NCI-H187 treated with DMSO at 0.1 percent for 48 hours (cell line): ENCODE measurements around the gene YPEL1.
"Not testable (repeated sequence)": the region's sequence is repeated elsewhere in the genome, so short reads cannot be mapped to it uniquely, and the experiment has no call there.

Experiments
- DNase-seq: peaks from one replicate; lab custom pipeline; 2025; lab: John Stamatoyannopoulos, UW

Gene YPEL1

GRCh38 chr22:21753374-21754111 is 17.9 kb upstream of the YPEL1 start:
- no peak for DNase-seq

- DNase-seq: no peak
These were observed 16.7 kb upstream of the YPEL1 start for GRCh38 chr22:21752276-21752675.

GRCh38 chr22:21745948-21746347 is 10.4 kb upstream of the YPEL1 start:
- no peak for DNase-seq

GRCh38 chr22:21744917-21745316 is 9.3 kb upstream of the YPEL1 start:
- DNase-seq: not testable (repeated sequence)

- no peak for DNase-seq
These were observed 6.2 kb upstream of the YPEL1 start for GRCh38 chr22:21741790-21742189.

- DNase-seq: no peak
These were observed 5.5 kb upstream of the YPEL1 start for GRCh38 chr22:21741059-21741458.

GRCh38 chr22:21739828-21740377 is 4.3 kb upstream of the YPEL1 start:
- DNase-seq: no peak

GRCh38 chr22:21738966-21739365 is 3.4 kb upstream of the YPEL1 start:
- no peak for DNase-seq

GRCh38 chr22:21738081-21738480 is 2.5 kb upstream of the YPEL1 start:
- no peak for DNase-seq

- no peak for DNase-seq
These were observed 1.4 kb upstream of the YPEL1 start for GRCh38 chr22:21736948-21737347.

GRCh38 chr22:21736084-21736642 is 569 bp upstream of the YPEL1 start:
- no peak for DNase-seq

- DNase-seq: no peak
These were observed 924 bp downstream of the YPEL1 start for GRCh38 chr22:21734540-21735199.

- no peak for DNase-seq
These were observed 4.1 kb downstream of the YPEL1 start for GRCh38 chr22:21731503-21731902.

GRCh38 chr22:21730535-21731308 is 4.9 kb downstream of the YPEL1 start:
- no peak for DNase-seq

- DNase-seq: not testable (repeated sequence)
These were observed 6.4 kb downstream of the YPEL1 start for GRCh38 chr22:21729184-21729583.

- no peak for DNase-seq
These were observed 7.3 kb downstream of the YPEL1 start for GRCh38 chr22:21728270-21728669.

GRCh38 chr22:21727768-21728167 is 7.8 kb downstream of the YPEL1 start:
- DNase-seq: no peak

GRCh38 chr22:21727159-21727558 is 8.4 kb downstream of the YPEL1 start:
- DNase-seq: no peak

- no peak for DNase-seq
These were observed 8.9 kb downstream of the YPEL1 start for GRCh38 chr22:21726650-21727049.

GRCh38 chr22:21725956-21726649 is 9.5 kb downstream of the YPEL1 start:
- DNase-seq: no peak

GRCh38 chr22:21724496-21724895 is 11.1 kb downstream of the YPEL1 start:
- not testable (repeated sequence) for DNase-seq
